ENCODE results near the gene MYH3.

- TF ChIP-seq CTCF (IDR thresholded peaks at IDR 0.05) (no peak), POLR2A (IDR thresholded peaks at IDR 0.05) (no peak), EP300 (IDR thresholded peaks at IDR 0.05) (no peak), POLR2AphosphoS5 (IDR thresholded peaks at IDR 0.05) (no peak)
Measured at GRCh38 chr17:10657148-10657547, at the start of gene MYH3.
